ENCODE data around the gene ITPR2. TPM values are rescaled to one million over a fixed set of nuclear protein-coding genes. Genes with fewer than 3 reads are reported as not detected.

ITPR2 gene
- total and polyA plus RNA-seq, 2 of the 13 experiments (the other 11 are each of a cell fraction or from before 2014, with no cell fraction given): 31.9 to 81.9 TPM

DNA sequence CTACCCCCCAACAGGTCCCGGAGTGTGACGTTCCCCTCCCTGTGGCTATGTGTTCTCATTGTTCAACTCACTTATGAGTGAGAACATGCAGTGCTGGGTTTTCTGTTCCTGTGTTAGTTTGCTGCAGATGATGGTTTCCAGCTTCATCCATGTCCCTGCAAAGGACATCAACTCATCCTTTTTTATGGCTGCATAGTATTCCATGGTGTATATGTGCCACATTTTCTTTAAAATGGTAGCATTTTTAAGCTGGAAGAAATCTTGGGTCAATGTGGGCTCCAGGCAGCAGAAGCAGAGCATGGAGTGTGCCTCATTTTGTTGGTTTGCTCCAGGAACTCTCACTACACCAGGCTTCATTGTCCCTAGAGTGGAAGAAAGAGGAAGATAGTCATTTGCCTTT lies 47.6 kb upstream of the ITPR2 start:
- TF ChIP-seq PCBP2 (optimal IDR thresholded peaks at IDR 0.05; ENCODE audit: low read depth, low read length, poor library complexity, severe bottlenecking) (no peak), SYNCRIP (IDR thresholded peaks at IDR 0.05; ENCODE audit: insufficient read depth, low read depth, low read length) (no peak)

DNA sequence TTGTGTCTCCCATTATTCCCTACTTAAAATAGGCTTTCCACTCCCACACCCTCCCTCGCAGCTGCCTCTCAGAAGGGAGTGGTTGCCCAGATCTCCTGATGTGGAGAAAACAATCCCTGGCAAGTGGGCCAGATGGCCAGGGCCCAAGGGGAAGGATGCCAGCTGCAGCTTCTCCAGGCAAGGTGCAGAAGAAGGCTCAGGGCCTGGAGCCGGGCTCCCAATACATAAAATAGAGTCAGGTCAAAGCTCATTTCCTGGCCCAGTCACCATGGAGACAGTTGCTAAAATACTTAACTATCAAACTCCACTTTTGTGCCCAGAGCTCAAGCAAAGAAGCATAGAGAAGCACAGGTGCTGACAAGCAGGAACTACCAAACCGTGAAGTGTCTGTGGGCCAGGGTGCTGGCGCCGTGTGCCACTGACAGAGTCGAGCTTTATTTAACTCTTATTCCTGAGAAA lies 45.7 kb upstream of the ITPR2 start:
- Histone ChIP-seq H3K4me1 (ENCODE audit: insufficient read depth, low read length) (peaks cover 23% of the 10 kb centered on the region), H3K79me2 (ENCODE audit: insufficient read depth, low read length) (no peaks in the 10 kb centered on the region), H4K20me1 (ENCODE audit: insufficient read depth, low read length) (no peaks in the 10 kb centered on the region), H3K9me3 (ENCODE audit: low read length) (no peaks in the 10 kb centered on the region), H3K27me3 (ENCODE audit: control insufficient read depth in 1 of 2, insufficient read depth in 2 of 2, low read length in 2 of 2) (no peaks in the 10 kb centered on the region), H3K36me3 (replicated peaks in 1 of 2; ENCODE audit: control insufficient read depth in 1 of 2, insufficient read depth in 2 of 2, low read length in 2 of 2) (no peaks in the 10 kb centered on the region), H3K27ac (ENCODE audit: extremely low read length, insufficient read depth, low read length) (no peak overlapping the region), H2AFZ (ENCODE audit: low read length) (no peak overlapping the region), H3K4me2 (ENCODE audit: low read depth, low read length) (peak overlapping the region; percentile 71), H3K9ac (ENCODE audit: insufficient read depth, low read depth, low read length) (no peak overlapping the region), H3K4me3 (replicated peaks in 1 of 3; ENCODE audit: insufficient read depth in 1 of 3, low read depth in 2 of 3, low read length in 3 of 3) (peak overlapping the region in 1 of 3 experiments; percentile 3; a peak in 1 of 6 replicates)
- POLR2A ChIA-PET: no interaction called here
- TF ChIP-seq RFX3 (CRISPR knock-in tag; IDR thresholded peaks at IDR 0.05) (peak; percentile 51; the same call in 1 of the 2 replicates), RFX1 (IDR thresholded peaks at IDR 0.05) (peak; percentile 58), ARNT (IDR thresholded peaks at IDR 0.05) (no peak)
- peak; percentile 88 for ATAC-seq
- in situ Hi-C loops (cut with HindIII; ENCODE audit: extremely low pct_ligation_motif_present, low pct_unique_long_range_greater_than_20kb) (no loop called here), intact Hi-C loops (cut with micrococcal nuclease; ENCODE audit: unreplicated experiment) (no loop called here)
- 11% methylated on average over 5 of the region's 6 CpGs for WGBS (ENCODE audit: low lambda C conversion rate)
- no peak for DNase-seq (ENCODE audit: low spot score)
- BruUV-seq (replicated peaks): no TSS peak
- no peak for FAIRE-seq
- CTCF ChIA-PET (ENCODE audit: low intra/inter-chr PET ratio, low total read pairs): interaction anchor here (1.1 kb wide), 1 partner anchor 24 kb away, joined by 3 read pairs; no protein-coding TSS in a partner anchor

More for the DNA sequence above, 47.6 kb upstream of the ITPR2 start:
- H3K4me2 ChIP-seq (ENCODE audit: low read depth, low read length): no peak overlapping the region
- in situ Hi-C loops (cut with HindIII; ENCODE audit: extremely low pct_ligation_motif_present, low pct_unique_long_range_greater_than_20kb): no loop called here
- WGBS (ENCODE audit: low lambda C conversion rate): 84% methylated on average over 2 of the region's 2 CpGs
- H3K27ac ChIP-seq (ENCODE audit: extremely low read length, insufficient read depth, low read length): no peak overlapping the region
- no peaks in the 10 kb centered on the region for H3K27me3 ChIP-seq (ENCODE audit: control insufficient read depth in 1 of 2, insufficient read depth in 2 of 2, low read length in 2 of 2)
- DNase-seq (ENCODE audit: low spot score) (no peak), FAIRE-seq (no peak), ATAC-seq (no peak)
- no peaks in the 10 kb centered on the region for H3K9me3 ChIP-seq (ENCODE audit: low read length)
- BruUV-seq (replicated peaks): no TSS peak
- ChIA-PET CTCF (ENCODE audit: low intra/inter-chr PET ratio, low total read pairs) (no interaction called here), POLR2A (no interaction called here)
- H3K4me1 ChIP-seq (ENCODE audit: insufficient read depth, low read length): peaks cover 23% of the 10 kb centered on the region
- no peaks in the 10 kb centered on the region for H4K20me1 ChIP-seq (ENCODE audit: insufficient read depth, low read length)
- intact Hi-C loops (cut with micrococcal nuclease; ENCODE audit: unreplicated experiment): loop anchor here (10.0 kb wide), 1 partner anchor 106 kb away; no protein-coding TSS in a partner anchor
- no peak overlapping the region for H3K9ac ChIP-seq (ENCODE audit: insufficient read depth, low read depth, low read length)
- H3K4me3 ChIP-seq (replicated peaks in 1 of 3; ENCODE audit: insufficient read depth in 1 of 3, low read depth in 2 of 3, low read length in 3 of 3): no peak overlapping the region
- no peak overlapping the region for H2AFZ ChIP-seq (ENCODE audit: low read length)
- H3K36me3 ChIP-seq (replicated peaks in 1 of 2; ENCODE audit: control insufficient read depth in 1 of 2, insufficient read depth in 2 of 2, low read length in 2 of 2): no peaks in the 10 kb centered on the region
- H3K79me2 ChIP-seq (ENCODE audit: insufficient read depth, low read length): no peaks in the 10 kb centered on the region
